Neural cell (in vitro differentiated cells): ENCODE data around the gene TMEM186. TPM values are rescaled to one million over a fixed set of nuclear protein-coding genes. Genes with fewer than 3 reads are reported as not detected.

Source experiments
- H2AFZ ChIP-seq: fragments of 200-600, 300-800 bp; sonication (generic), shearing (Covaris generic); 2 replicates; pipeline ENCODE4 v1.6.0; 2014; ENCODE audit warnings: low read depth, mild to moderate bottlenecking, antibody characterized with exemption, low read length, moderate library complexity
- H3F3A ChIP-seq: fragments of 200-600 bp; shearing (Covaris generic); 2 replicates; pipeline ENCODE4 v1.6.1; 2016; ENCODE audit warnings: mild to moderate bottlenecking, moderate library complexity, mixed read lengths, antibody characterized with exemption, low read length; ENCODE audit not compliant: insufficient read depth, poor library complexity, severe bottlenecking
- H3K27ac ChIP-seq: fragments of 200-600, 300-800 bp; sonication (generic), shearing (Covaris generic); 2 replicates; pipeline ENCODE4 v1.5.1; 2014; ENCODE audit warnings: mild to moderate bottlenecking, low read length, moderate library complexity
- H3K27me3 ChIP-seq: fragments of 300-800, 200-600 bp; sonication (generic), shearing (Covaris generic); 2 replicates; pipeline ENCODE4 v1.6.0; 2014; ENCODE audit warnings: mild to moderate bottlenecking, low read depth, low read length, moderate library complexity; ENCODE audit not compliant: insufficient read depth
- H3K36me3 ChIP-seq: fragments of 300-800, 200-600 bp; sonication (generic), shearing (Covaris generic); 2 replicates; pipeline ENCODE4 v1.5.1; 2014; ENCODE audit warnings: mild to moderate bottlenecking, antibody characterized with exemption, low read length, moderate library complexity; ENCODE audit not compliant: insufficient read depth
- H3K4me2 ChIP-seq: fragments of 300-800, 200-600 bp; sonication (generic), shearing (Covaris generic); 2 replicates; pipeline ENCODE4 v1.6.0; 2014; ENCODE audit warnings: mild to moderate bottlenecking, low read length
- H3K4me3 ChIP-seq: fragments of 300-800, 200-600 bp; sonication (generic), shearing (Covaris generic); 2 replicates; pipeline ENCODE4 v1.5.1; 2014; ENCODE audit warnings: mild to moderate bottlenecking, low read length, moderate library complexity
- H3K79me2 ChIP-seq: fragments of 200-600 bp; shearing (Covaris generic); replicated peaks from 2 replicates; pipeline ENCODE4 v1.6.0; 2014; ENCODE audit warnings: mild to moderate bottlenecking, low read length, moderate library complexity; ENCODE audit not compliant: insufficient read depth
- H3K9ac ChIP-seq: fragments of 300-800, 200-600 bp; sonication (generic), shearing (Covaris generic); 2 replicates; pipeline ENCODE4 v1.6.1; 2016; ENCODE audit warnings: mild to moderate bottlenecking, low read length, mixed read lengths
- H3K9me2 ChIP-seq: fragments of 200-600 bp; shearing (Covaris generic); 2 replicates; pipeline ENCODE4 v1.6.1; 2016; ENCODE audit warnings: mild to moderate bottlenecking, low read length, mixed read lengths; ENCODE audit not compliant: insufficient read depth
- H3K9me3 ChIP-seq: fragments of 200-600, 300-800 bp; sonication (generic), shearing (Covaris generic); 2 replicates; pipeline ENCODE4 v1.6.1; 2016; ENCODE audit warnings: mild to moderate bottlenecking, mixed run types, low read length, moderate library complexity, mixed read lengths
- H4K20me1 ChIP-seq: fragments of 200-600 bp; shearing (Covaris generic); 2 replicates; pipeline ENCODE4 v1.6.1; 2016; ENCODE audit warnings: mild to moderate bottlenecking, mixed run types; ENCODE audit not compliant: insufficient read depth
- EP300 ChIP-seq: fragments of 450-650 bp; conservative IDR thresholded peaks from 2 replicates; pipeline ENCODE4 v1.6.1; 2014; ENCODE audit warnings: antibody characterized with exemption, mild to moderate bottlenecking, moderate library complexity; ENCODE audit not compliant: poor library complexity, severe bottlenecking
- EZH2 ChIP-seq: fragments of 200-600, 300-800 bp; shearing (Covaris generic), sonication (generic); IDR thresholded peaks from 2 replicates; pipeline ENCODE4 v1.6.1; 2014; ENCODE audit warnings: antibody characterized with exemption, low read length, borderline replicate concordance, mild to moderate bottlenecking; ENCODE audit not compliant: insufficient read depth, poor library complexity, severe bottlenecking
- MXI1 ChIP-seq: fragments of 450-650 bp; conservative IDR thresholded peaks from 2 replicates; pipeline ENCODE4 v1.6.1; 2014; ENCODE audit warnings: antibody characterized with exemption, mild to moderate bottlenecking; ENCODE audit not compliant: poor library complexity, severe bottlenecking
- POLR2AphosphoS5 ChIP-seq: IDR thresholded peaks from 2 replicates; pipeline ENCODE4 v1.6.1; 2012
- RAD21 ChIP-seq: fragments of 450-650 bp; conservative IDR thresholded peaks from 2 replicates; pipeline ENCODE4 v1.6.1; 2014; ENCODE audit warnings: antibody characterized with exemption, mild to moderate bottlenecking, moderate library complexity
- SMC3 ChIP-seq: fragments of 450-650 bp; conservative IDR thresholded peaks from 2 replicates; pipeline ENCODE4 v1.6.1; 2014; ENCODE audit warnings: antibody characterized with exemption, mild to moderate bottlenecking, moderate library complexity; ENCODE audit not compliant: poor library complexity
- TAF1 ChIP-seq: IDR thresholded peaks from 2 replicates; pipeline ENCODE4 v1.6.1; 2012; ENCODE audit warnings: low read depth
- polyA plus RNA-seq: library from polyadenylated mRNA; depleted of rRNA; stranded (reverse); fragments of >200 nt; gene quantifications from 2 replicates; pipeline ENCODE4 v1.2.3, GENCODE V29; 2014
- TF ChIP-seq, protein P1 (sequence below): fragments of 450-650 bp; IDR thresholded peaks from 2 replicates; pipeline ENCODE4 v1.5.1; 2014; ENCODE audit warnings: antibody characterized with exemption, mild to moderate bottlenecking, moderate library complexity; ENCODE audit not compliant: poor library complexity, severe bottlenecking
- TF ChIP-seq, protein P2 (sequence below): IDR thresholded peaks from 2 replicates; pipeline ENCODE4 v1.6.1; 2012; ENCODE audit warnings: borderline replicate concordance

Gene TMEM186
- polyA plus RNA-seq, 1 donor from 2014 or later = 7.7 TPM

DNA sequence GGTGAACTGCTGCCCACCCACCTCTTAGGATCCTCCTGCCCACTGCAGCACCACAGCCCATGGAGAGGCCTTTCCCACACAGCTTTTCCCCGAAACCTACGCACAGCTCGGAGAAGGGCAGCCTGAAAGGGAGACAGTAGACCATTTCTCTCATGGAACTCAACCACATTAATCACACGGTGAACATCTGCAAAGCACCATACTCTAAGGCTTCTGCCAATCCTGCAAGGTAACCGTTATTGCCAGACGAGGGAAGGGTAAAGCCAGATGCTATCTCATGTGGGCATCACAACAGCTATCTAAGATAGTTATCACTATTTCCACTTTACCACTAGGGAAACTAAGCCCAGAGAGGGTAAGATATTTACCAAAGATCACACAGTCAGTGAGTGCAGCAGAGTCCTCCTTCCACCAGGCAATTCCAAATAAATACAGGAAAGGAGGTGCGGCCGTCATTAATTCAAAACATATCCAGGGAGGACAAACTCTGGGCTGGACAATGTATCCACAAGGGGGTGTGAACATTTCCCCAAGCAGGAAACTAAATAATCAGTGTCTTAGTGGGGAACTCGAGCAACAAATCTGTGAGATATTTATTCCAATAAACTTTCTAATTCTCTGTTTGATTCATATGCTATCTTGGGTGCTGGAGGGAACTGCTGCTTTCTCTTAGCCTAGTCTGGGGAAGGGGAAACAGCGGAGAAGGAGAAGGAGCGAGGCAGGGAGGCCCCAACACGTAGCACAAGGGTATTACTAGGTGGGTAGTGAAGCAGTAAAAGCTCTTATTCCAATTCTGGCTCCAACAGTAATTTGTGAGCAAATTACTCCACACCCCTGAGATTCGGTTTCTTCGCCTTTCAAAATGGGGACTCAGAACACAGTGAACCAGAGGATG, 723 bp downstream of the TMEM186 start:
- TF ChIP-seq RAD21 (no peak), POLR2AphosphoS5 (no peak), EZH2 (no peak), EP300 (no peak), TAF1 (no peak), MXI1 (no peak), SMC3 (no peak)
- TF ChIP-seq, protein P1, sequence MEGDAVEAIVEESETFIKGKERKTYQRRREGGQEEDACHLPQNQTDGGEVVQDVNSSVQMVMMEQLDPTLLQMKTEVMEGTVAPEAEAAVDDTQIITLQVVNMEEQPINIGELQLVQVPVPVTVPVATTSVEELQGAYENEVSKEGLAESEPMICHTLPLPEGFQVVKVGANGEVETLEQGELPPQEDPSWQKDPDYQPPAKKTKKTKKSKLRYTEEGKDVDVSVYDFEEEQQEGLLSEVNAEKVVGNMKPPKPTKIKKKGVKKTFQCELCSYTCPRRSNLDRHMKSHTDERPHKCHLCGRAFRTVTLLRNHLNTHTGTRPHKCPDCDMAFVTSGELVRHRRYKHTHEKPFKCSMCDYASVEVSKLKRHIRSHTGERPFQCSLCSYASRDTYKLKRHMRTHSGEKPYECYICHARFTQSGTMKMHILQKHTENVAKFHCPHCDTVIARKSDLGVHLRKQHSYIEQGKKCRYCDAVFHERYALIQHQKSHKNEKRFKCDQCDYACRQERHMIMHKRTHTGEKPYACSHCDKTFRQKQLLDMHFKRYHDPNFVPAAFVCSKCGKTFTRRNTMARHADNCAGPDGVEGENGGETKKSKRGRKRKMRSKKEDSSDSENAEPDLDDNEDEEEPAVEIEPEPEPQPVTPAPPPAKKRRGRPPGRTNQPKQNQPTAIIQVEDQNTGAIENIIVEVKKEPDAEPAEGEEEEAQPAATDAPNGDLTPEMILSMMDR = no peak
- TF ChIP-seq, protein P2, sequence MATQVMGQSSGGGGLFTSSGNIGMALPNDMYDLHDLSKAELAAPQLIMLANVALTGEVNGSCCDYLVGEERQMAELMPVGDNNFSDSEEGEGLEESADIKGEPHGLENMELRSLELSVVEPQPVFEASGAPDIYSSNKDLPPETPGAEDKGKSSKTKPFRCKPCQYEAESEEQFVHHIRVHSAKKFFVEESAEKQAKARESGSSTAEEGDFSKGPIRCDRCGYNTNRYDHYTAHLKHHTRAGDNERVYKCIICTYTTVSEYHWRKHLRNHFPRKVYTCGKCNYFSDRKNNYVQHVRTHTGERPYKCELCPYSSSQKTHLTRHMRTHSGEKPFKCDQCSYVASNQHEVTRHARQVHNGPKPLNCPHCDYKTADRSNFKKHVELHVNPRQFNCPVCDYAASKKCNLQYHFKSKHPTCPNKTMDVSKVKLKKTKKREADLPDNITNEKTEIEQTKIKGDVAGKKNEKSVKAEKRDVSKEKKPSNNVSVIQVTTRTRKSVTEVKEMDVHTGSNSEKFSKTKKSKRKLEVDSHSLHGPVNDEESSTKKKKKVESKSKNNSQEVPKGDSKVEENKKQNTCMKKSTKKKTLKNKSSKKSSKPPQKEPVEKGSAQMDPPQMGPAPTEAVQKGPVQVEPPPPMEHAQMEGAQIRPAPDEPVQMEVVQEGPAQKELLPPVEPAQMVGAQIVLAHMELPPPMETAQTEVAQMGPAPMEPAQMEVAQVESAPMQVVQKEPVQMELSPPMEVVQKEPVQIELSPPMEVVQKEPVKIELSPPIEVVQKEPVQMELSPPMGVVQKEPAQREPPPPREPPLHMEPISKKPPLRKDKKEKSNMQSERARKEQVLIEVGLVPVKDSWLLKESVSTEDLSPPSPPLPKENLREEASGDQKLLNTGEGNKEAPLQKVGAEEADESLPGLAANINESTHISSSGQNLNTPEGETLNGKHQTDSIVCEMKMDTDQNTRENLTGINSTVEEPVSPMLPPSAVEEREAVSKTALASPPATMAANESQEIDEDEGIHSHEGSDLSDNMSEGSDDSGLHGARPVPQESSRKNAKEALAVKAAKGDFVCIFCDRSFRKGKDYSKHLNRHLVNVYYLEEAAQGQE = no peak
- H3F3A ChIP-seq = no peaks in the 10 kb centered on the region
- H3K27ac ChIP-seq = peak overlapping the region; percentile 47
- no peaks in the 10 kb centered on the region for H3K36me3 ChIP-seq
- peaks cover 27% of the 10 kb centered on the region for H3K79me2 ChIP-seq
- no peaks in the 10 kb centered on the region for H3K9me3 ChIP-seq
- H2AFZ ChIP-seq = peak overlapping the region; percentile 63
- peak overlapping the region; percentile 100 for H3K4me2 ChIP-seq
- H3K27me3 ChIP-seq = no peaks in the 10 kb centered on the region
- no peaks in the 10 kb centered on the region for H4K20me1 ChIP-seq
- H3K9me2 ChIP-seq = no peaks in the 10 kb centered on the region
- H3K9ac ChIP-seq = peak overlapping the region; percentile 65
- peak overlapping the region; percentile 88 for H3K4me3 ChIP-seq

DNA sequence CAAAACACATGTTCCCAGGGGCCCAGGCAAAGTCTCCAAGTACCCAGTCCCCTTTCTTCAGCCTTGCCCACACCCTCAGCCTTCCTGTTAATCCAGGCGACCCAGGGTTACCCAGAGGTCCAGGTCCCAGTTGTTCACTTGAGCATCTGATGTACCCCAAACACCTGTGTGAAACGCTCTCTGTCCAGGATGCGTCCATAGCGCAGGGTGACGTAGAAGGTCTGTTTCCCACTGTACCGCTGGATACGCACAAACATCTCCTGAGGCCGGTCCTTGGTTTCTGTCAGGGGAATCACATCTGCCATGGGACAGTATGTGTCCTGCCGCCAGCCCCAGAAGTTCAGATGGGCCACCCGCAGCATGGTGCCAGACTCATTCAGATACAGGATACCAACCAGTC, 1.6 kb downstream of the TMEM186 start:
- no peaks in the 10 kb centered on the region for H3K36me3 ChIP-seq
- no peaks in the 10 kb centered on the region for H3F3A ChIP-seq
- H3K9me3 ChIP-seq = peaks cover 2% of the 10 kb centered on the region
- no peaks in the 10 kb centered on the region for H3K27me3 ChIP-seq
- TF ChIP-seq MXI1 (no peak), POLR2AphosphoS5 (no peak), EZH2 (no peak)
- TF ChIP-seq, protein P2 = no peak
- no peak overlapping the region for H3K4me3 ChIP-seq
- no peaks in the 10 kb centered on the region for H3K9me2 ChIP-seq
- no peak overlapping the region for H3K4me2 ChIP-seq
- H4K20me1 ChIP-seq = no peaks in the 10 kb centered on the region
- no peak overlapping the region for H2AFZ ChIP-seq
- H3K27ac ChIP-seq = no peak overlapping the region
- no peak overlapping the region for H3K9ac ChIP-seq
- H3K79me2 ChIP-seq = peaks cover 27% of the 10 kb centered on the region
